K562 (cell line): Measurements from ENCODE around the gene DPM2. TPM values are rescaled to one million over a fixed set of nuclear protein-coding genes. Genes with fewer than 3 reads are reported as not detected.

Experiments used
- ATAC-seq: fragments of 200-7000 bp; cut with Tn5 transposase; 3 replicates; pipeline ENCODE4 v1.9.1; 2020; ENCODE audit warnings: moderate library complexity
- BruUV-seq: library from RNA; stranded (reverse); fragments of 400-500 nt; replicated peaks from 2 replicates; lab custom pipeline; 2021; lab: Mats Ljungman, UMichigan
- CTCF ChIA-PET: fragments of 300-600 bp; formaldehyde crosslinking; extraction: SDS; loops from one replicate; lab custom pipeline; 2021; ENCODE audit warnings: low intra/inter-chr PET ratio; lab: Yijun Ruan, JAX
- POLR2A ChIA-PET: fragments of 300-600, 350-650 bp; sonication (Branson Sonifier 250); formaldehyde crosslinking; extraction: SDS; loops from one replicate; lab custom pipeline; 2021; ENCODE audit warnings: antibody characterized with exemption, inconsistent platforms; lab: Yijun Ruan, JAX
- DNase-seq, 4 experiments: peaks; one replicate each; pipeline versions ENCODE4 v3.0.0 to v3.0.0-alpha.2; 2011 to 2018; ENCODE audit warnings: low spot score in 3 of 4, mixed read lengths in 3 of 4; ENCODE audit errors: extremely low read depth in 1 of 4
- FAIRE-seq: peaks from 2 replicates; lab custom pipeline; 2011; peaks lifted over from hg19 to GRCh38; lab: Jason Lieb, UNC
- H2AFZ ChIP-seq: 2 replicates; pipeline ENCODE4 v1.6.0; 2011; ENCODE audit warnings: low read depth, low read length, control low read depth, inconsistent platforms
- H3K27ac ChIP-seq: fragments of 200-600 bp; 3 replicates; pipeline ENCODE4 v1.8.0; 2011; ENCODE audit warnings: low read depth, mild to moderate bottlenecking, control low read depth, inconsistent platforms, low read length, moderate library complexity, mixed read lengths; ENCODE audit errors: extremely low read depth
- H3K27me3 ChIP-seq, 2 experiments: fragments of 300-600 bp in 1 of 2; 2 replicates in 1 of 2; 3 replicates in 1 of 2; pipeline versions ENCODE4 v1.6.0 to v1.8.0; 2011; ENCODE audit warnings: inconsistent platforms in 2 of 2, low read length in 2 of 2, mild to moderate bottlenecking in 1 of 2, mixed read lengths in 1 of 2, moderate library complexity in 1 of 2; ENCODE audit not compliant: control insufficient read depth in 2 of 2, insufficient read depth in 2 of 2
- H3K36me3 ChIP-seq: fragments of 300-600 bp; 3 replicates; pipeline ENCODE4 v1.8.0; 2011; ENCODE audit warnings: mild to moderate bottlenecking, low read length, inconsistent platforms; ENCODE audit not compliant: control insufficient read depth, insufficient read depth
- H3K4me1 ChIP-seq, 2 experiments: fragments of 200-600 bp in 1 of 2; replicated peaks in 1 of 2; 2 replicates in 1 of 2; 3 replicates in 1 of 2; pipeline versions ENCODE4 v1.5.1 to v1.8.0; 2011; ENCODE audit warnings: inconsistent platforms in 2 of 2, low read length in 2 of 2, mild to moderate bottlenecking in 1 of 2, mixed read lengths in 1 of 2, moderate library complexity in 1 of 2; ENCODE audit not compliant: control insufficient read depth in 2 of 2, insufficient read depth in 2 of 2
- H3K4me2 ChIP-seq: 2 replicates; pipeline ENCODE4 v1.6.1; 2011; ENCODE audit warnings: low read length, control low read depth, inconsistent platforms, mixed read lengths; ENCODE audit not compliant: insufficient read depth
- H3K4me3 ChIP-seq: fragments of 200-600 bp; sonication (generic), shearing (Covaris generic); 2 replicates; pipeline ENCODE4 v1.5.1; 2016; ENCODE audit warnings: control low read depth, inconsistent platforms
- H3K79me2 ChIP-seq: fragments of 200-600 bp; 3 replicates; pipeline ENCODE4 v1.8.0; 2011; ENCODE audit warnings: low read length, inconsistent platforms; ENCODE audit not compliant: control insufficient read depth, insufficient read depth
- H3K9ac ChIP-seq, 2 experiments: 2 replicates each; pipeline versions ENCODE4 v1.6.0 to v1.6.1; 2011; ENCODE audit warnings: low read depth in 2 of 2, low read length in 2 of 2, control low read depth in 1 of 2, inconsistent platforms in 1 of 2, mild to moderate bottlenecking in 1 of 2, mixed read lengths in 1 of 2; ENCODE audit not compliant: insufficient read depth in 1 of 2
- H3K9me1 ChIP-seq: one replicate; pipeline ENCODE4 v1.6.0; 2011; ENCODE audit warnings: inconsistent platforms, mild to moderate bottlenecking, low read length, moderate library complexity; ENCODE audit not compliant: control insufficient read depth, insufficient read depth
- H3K9me3 ChIP-seq: replicated peaks from 2 replicates; pipeline ENCODE4 v1.5.1; 2011; ENCODE audit warnings: low read depth, low read length, inconsistent platforms; ENCODE audit not compliant: control insufficient read depth, insufficient read depth
- H4K20me1 ChIP-seq: replicated peaks from 2 replicates; pipeline ENCODE4 v1.6.1; 2011; ENCODE audit warnings: low read length, inconsistent platforms, mixed read lengths; ENCODE audit not compliant: control insufficient read depth, insufficient read depth
- CHD4 ChIP-seq: fragments of 200-600 bp; sonication (generic); IDR thresholded peaks from 3 replicates; pipeline ENCODE4 v1.6.1; 2012; ENCODE audit warnings: low read depth, mild to moderate bottlenecking, mixed read lengths, low read length, inconsistent platforms; ENCODE audit not compliant: insufficient read depth, insufficient replicate concordance, poor library complexity, severe bottlenecking
- CREB3L1 ChIP-seq: fragments of 450-650 bp; IDR thresholded peaks from 2 replicates; pipeline ENCODE4 v1.6.1; 2014; ENCODE audit warnings: low read depth, mild to moderate bottlenecking, moderate library complexity, borderline replicate concordance
- DPF2 ChIP-seq: fragments of 450-650 bp; IDR thresholded peaks from 2 replicates; pipeline ENCODE4 v1.6.1; 2016
- ESRRA ChIP-seq: fragments of 450-650 bp; IDR thresholded peaks from 2 replicates; pipeline ENCODE4 v1.6.1; 2014; ENCODE audit warnings: low read depth, mild to moderate bottlenecking, moderate library complexity, borderline replicate concordance
- ETS2 ChIP-seq: IDR thresholded peaks from 2 replicates; pipeline ENCODE4 v1.6.1; 2016; ENCODE audit warnings: borderline replicate concordance, missing genetic modification characterization, mild to moderate bottlenecking, moderate library complexity, missing compliant biosample characterization; ENCODE audit not compliant: poor library complexity, severe bottlenecking
- HDAC2 ChIP-seq: fragments of 450-650 bp; IDR thresholded peaks from 2 replicates; pipeline ENCODE4 v1.6.1; 2016; ENCODE audit warnings: mild to moderate bottlenecking
- ID3 ChIP-seq, 2 experiments: fragments of 250-450 bp in 1 of 2; fragments of 450-650 bp in 1 of 2; sonication (Bioruptor Pico) in 1 of 2; IDR thresholded peaks; 2 replicates each; pipeline versions ENCODE4 v1.6.1 to v1.8.0; 2016 to 2021; ENCODE audit warnings: mild to moderate bottlenecking in 2 of 2, moderate library complexity in 2 of 2, missing compliant biosample characterization in 1 of 2, missing genetic modification characterization in 1 of 2
- KAT2B ChIP-seq: IDR thresholded peaks from one replicate; pipeline ENCODE4 v1.6.1; 2012; ENCODE audit warnings: low read depth, mild to moderate bottlenecking, control low read depth, inconsistent platforms, low read length, moderate library complexity
- L3MBTL2 ChIP-seq: fragments of 450-650 bp; IDR thresholded peaks from 2 replicates; pipeline ENCODE4 v1.6.1; 2016; ENCODE audit warnings: mild to moderate bottlenecking, moderate library complexity
- RBFOX2 ChIP-seq: fragments of 200-400 bp; formaldehyde crosslinking; IDR thresholded peaks from 2 replicates; pipeline ENCODE4 v1.6.1; 2017; ENCODE audit warnings: low read depth, mild to moderate bottlenecking, low read length, moderate library complexity
- ZMIZ1 ChIP-seq, 2 experiments: fragments of 150-350 bp in 1 of 2; IDR thresholded peaks; 2 replicates each; pipeline ENCODE4 v1.6.1; 2012 to 2016; ENCODE audit warnings: low read depth in 2 of 2, low read length in 2 of 2, mild to moderate bottlenecking in 1 of 2, moderate library complexity in 1 of 2
- ZNF696 ChIP-seq: fragments of 250-450 bp; sonication (Bioruptor Pico); conservative IDR thresholded peaks from 2 replicates; pipeline ENCODE4 v1.4.0; 2020; ENCODE audit warnings: mild to moderate bottlenecking, moderate library complexity
- ZNF79 ChIP-seq: fragments of 250-450 bp; sonication (Bioruptor Pico); IDR thresholded peaks from 2 replicates; pipeline ENCODE4 v1.4.0; 2020; ENCODE audit warnings: low read depth, mild to moderate bottlenecking, moderate library complexity
- WGBS: fragments of 100-300 bp; shearing (Covaris generic); methylation state at CpG from one replicate; pipeline ENCODE4 v1.1.6; 2016; ENCODE audit warnings: low coverage, mixed read lengths; ENCODE audit not compliant: insufficient coverage; ENCODE audit errors: missing lambda C conversion rate; 5-methylcytosine and 5-hydroxymethylcytosine counted together
- in situ Hi-C: fragments of 300-500 bp; cut with MboI; formaldehyde crosslinking; loops from 4 replicates; pipeline ENCODE4 v1.15.0; 2018; ENCODE audit warnings: inconsistent platforms, mixed read lengths
- intact Hi-C: fragments of 100-400 bp; cut with micrococcal nuclease; formaldehyde crosslinking; loops from 2 replicates; pipeline ENCODE4 v1.14.2; 2022
- polyA plus RNA-seq, 8 experiments: library from polyadenylated mRNA; depleted of rRNA in 4 of 8; stranded (reverse) in 5 of 8; unstranded in 3 of 8; fragments of >200 nt; fragmentation: Nextera tagmentation in 2 of 8; fragmentation: Illumina TruSeq in 1 of 8; extraction: Ambion mirVana in 2 of 8; extraction: Trizol in 1 of 8; gene quantifications; 2 replicates each; pipeline versions ENCODE4 v1.2.1 to v1.2.3, GENCODE V29; 2011 to 2014; ENCODE audit warnings: inconsistent platforms in 1 of 8, missing spikeins in 1 of 8
- total RNA-seq, 7 experiments: library from RNA; depleted of rRNA in 6 of 7; stranded (reverse); fragments of >200 nt in 6 of 7; fragmentation: Illumina TruSeq in 2 of 7; extraction: Trizol in 2 of 7; gene quantifications; 2 replicates each; pipeline versions ENCODE4 v1.2.1 to v1.2.3, GENCODE V29; 2011 to 2021; ENCODE audit warnings: low replicate concordance in 1 of 7
- TF ChIP-seq, protein P1 (sequence below): IDR thresholded peaks from 2 replicates; pipeline ENCODE4 v1.6.1; 2011; ENCODE audit not compliant: insufficient read length; ENCODE audit errors: extremely low read depth

The DPM2 gene
- total and polyA plus RNA-seq, 9 of the 15 experiments (the other 6 are each of a cell fraction or from before 2014, with no cell fraction given) = 43.5 to 126 (median 71.1) TPM

GRCh38 chr9:127886401-127886972 is 51.2 kb downstream of the DPM2 start:
- Histone ChIP-seq H3K4me2 (no peak overlapping the region), H3K9me3 (no peaks in the 10 kb centered on the region), H3K27ac (no peak overlapping the region), H3K9ac (no peak overlapping the region), H3K27me3 (no peaks in the 10 kb centered on the region), H3K36me3 (peaks cover 54% of the 10 kb centered on the region), H2AFZ (no peak overlapping the region), H3K79me2 (no peaks in the 10 kb centered on the region), H3K4me1 (peaks cover 0 to 35% of the 10 kb centered on the region in 2 experiments; a peak in 3 of 5 replicates), H3K9me1 (no peaks in the 10 kb centered on the region), H3K4me3 (no peak overlapping the region), H4K20me1 (no peaks in the 10 kb centered on the region)
- BruUV-seq = no TSS peak
- FAIRE-seq (peak; percentile 65), DNase-seq (peak in 3 of 4 experiments; percentile 78 to 85 (median 82)), ATAC-seq (peak; percentile 71)
- 93% methylated on average over 18 of the region's 18 CpGs for WGBS
- ChIA-PET CTCF (no interaction called here), POLR2A (interaction anchor here (1.0 kb wide), 1 partner anchor 8 kb away, joined by 3 read pairs; no protein-coding TSS in a partner anchor)
- intact Hi-C loops (no loop called here), in situ Hi-C loops (no loop called here)
- TF ChIP-seq HDAC2 (peak; percentile 68; the same call in 1 of the 2 replicates), DPF2 (no peak), ESRRA (no peak), CREB3L1 (no peak), CHD4 (peak; percentile 78), ZMIZ1 (IDR thresholded peaks at IDR 0.05; ENCODE audit: low read depth in 2 of 2, low read length in 2 of 2) (no peak), L3MBTL2 (no peak), KAT2B (no peak), ID3 (CRISPR knock-in tag; IDR thresholded peaks at IDR 0.05) (no peak), ID3 (tag; IDR thresholded peaks at IDR 0.05) (no peak), ZNF696 (CRISPR knock-in tag) (no peak), RBFOX2 (0 out of 2 replicates have a peak, but pooled peaks have one; percentile 13), ZNF79 (CRISPR knock-in tag) (no peak), ETS2 (tag) (no peak)
- TF ChIP-seq, protein P1, sequence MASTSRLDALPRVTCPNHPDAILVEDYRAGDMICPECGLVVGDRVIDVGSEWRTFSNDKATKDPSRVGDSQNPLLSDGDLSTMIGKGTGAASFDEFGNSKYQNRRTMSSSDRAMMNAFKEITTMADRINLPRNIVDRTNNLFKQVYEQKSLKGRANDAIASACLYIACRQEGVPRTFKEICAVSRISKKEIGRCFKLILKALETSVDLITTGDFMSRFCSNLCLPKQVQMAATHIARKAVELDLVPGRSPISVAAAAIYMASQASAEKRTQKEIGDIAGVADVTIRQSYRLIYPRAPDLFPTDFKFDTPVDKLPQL = no peak
